ENCODE data around the gene KCTD10.

KCTD10 gene

DNA sequence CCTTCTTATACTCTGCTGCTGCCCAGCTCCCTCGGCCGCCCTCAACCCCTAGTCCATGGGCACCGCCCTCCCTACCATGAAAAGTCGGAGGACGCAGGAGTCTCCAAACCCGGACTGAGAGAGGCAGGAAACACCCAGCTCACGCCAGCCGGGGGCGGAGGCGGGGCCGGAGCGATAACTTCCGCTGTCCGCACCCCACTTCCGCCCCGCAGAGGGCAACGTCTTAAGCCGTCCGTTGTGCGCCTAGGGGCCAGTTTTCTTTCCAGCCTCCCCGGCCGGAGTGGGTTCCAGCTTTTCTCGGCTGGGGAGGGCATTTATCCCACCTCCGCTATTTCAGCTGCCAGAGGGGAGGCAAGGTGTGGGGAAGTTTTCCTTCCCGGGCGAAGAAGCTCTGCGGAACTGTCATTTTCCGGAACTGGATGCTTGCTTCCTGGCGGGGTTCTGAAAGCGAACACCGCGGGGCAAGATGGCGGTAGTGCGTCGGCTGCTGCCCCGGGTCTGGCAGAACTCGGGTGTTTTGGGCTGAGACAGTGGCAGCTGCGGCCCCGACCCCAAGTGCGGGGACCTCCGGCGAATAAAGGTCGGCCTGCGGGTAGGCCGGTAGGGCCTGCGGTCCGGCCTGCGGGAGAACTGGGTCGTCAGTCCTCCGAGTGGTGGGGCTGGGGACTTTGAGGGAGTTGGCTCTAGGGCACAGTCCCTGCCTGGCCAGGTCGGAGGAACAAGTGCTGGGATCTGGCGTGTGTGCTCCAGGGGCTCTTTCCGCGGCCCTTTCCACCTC, at the start of gene KCTD10, which contains the start of gene UBE3B:
TSS of gene KCTD10 (minus strand) at position 116 of the 778 bp plus-strand sequence. CDS start at position 78, 38 bp downstream.
TSS of gene UBE3B (plus strand) at position 450 of the 778 bp plus-strand sequence. CDS start 5,918 bp downstream, outside the sequence.
- DNase-seq (ENCODE audit: low read depth in 1 of 2, low spot score in 1 of 2): peak; percentile 93 to 95
- in situ Hi-C loops (cut with HindIII; ENCODE audit: low pct_unique_long_range_greater_than_20kb, low sequenced_read_pairs): no loop called here
- no peak for TF ChIP-seq JUND (IDR thresholded peaks at IDR 0.05; ENCODE audit: low read depth)

- DNase-seq (ENCODE audit: low read depth in 1 of 2, low spot score in 1 of 2): no peak
- in situ Hi-C loops (cut with HindIII; ENCODE audit: low pct_unique_long_range_greater_than_20kb, low sequenced_read_pairs): no loop called here
- TF ChIP-seq JUND (IDR thresholded peaks at IDR 0.05; ENCODE audit: low read depth): no peak
Observed at GRCh38 chr12:109525279-109525585, 48.1 kb upstream of the KCTD10 start.

DNA sequence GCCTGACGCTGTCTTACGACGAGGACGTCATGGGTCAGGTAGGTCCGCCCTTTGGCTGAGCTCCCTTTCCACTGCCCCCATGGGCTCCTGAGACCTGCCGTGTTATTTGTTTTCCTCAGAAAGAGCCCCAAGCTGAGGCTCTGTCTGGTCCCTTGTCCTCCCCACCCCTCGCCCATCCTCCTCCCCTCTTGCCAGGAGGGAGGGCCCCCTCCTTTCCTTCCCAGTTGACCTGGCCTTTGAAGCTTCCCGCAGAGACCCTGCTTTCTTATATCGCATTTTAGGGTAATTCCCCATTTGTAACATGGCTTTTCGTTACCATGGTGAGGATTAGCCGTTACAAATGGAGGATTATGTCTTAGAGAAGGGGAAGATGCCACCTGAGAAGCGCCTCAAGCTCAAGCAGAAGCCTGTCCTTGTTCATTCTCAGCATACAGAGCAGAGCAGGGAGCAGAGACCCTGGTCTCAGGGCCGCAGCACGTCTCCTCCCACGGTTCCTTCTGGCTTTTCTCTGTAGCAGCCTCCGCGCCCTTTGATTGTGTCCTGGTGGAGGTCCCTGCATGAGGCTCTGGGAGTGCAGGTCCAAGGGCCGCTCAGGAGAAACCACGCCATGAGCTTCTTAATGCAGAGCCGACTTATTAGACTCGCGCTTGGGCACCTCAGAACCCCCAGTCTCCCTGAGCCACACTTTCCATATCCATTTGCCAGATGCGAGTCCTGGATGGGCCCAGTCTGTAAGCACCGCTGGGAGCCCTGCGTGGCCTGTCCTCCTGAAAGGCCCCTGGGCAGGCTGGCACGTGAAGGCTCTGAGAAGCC, 47.6 kb upstream of the KCTD10 start:
- DNase-seq (ENCODE audit: low read depth in 1 of 2, low spot score in 1 of 2): no peak
- no peak for TF ChIP-seq JUND (IDR thresholded peaks at IDR 0.05; ENCODE audit: low read depth)
- in situ Hi-C loops (cut with HindIII; ENCODE audit: low pct_unique_long_range_greater_than_20kb, low sequenced_read_pairs): no loop called here

- in situ Hi-C loops (cut with HindIII; ENCODE audit: low pct_unique_long_range_greater_than_20kb, low sequenced_read_pairs): no loop called here
- TF ChIP-seq JUND (IDR thresholded peaks at IDR 0.05; ENCODE audit: low read depth): no peak
- no peak for DNase-seq (ENCODE audit: low read depth in 1 of 2, low spot score in 1 of 2)
Observed at GRCh38 chr12:109523504-109523903, 46.4 kb upstream of the KCTD10 start.

- no peak for DNase-seq (ENCODE audit: low read depth in 1 of 2, low spot score in 1 of 2)
- TF ChIP-seq JUND (IDR thresholded peaks at IDR 0.05; ENCODE audit: low read depth): no peak
- in situ Hi-C loops (cut with HindIII; ENCODE audit: low pct_unique_long_range_greater_than_20kb, low sequenced_read_pairs): no loop called here
Observed at GRCh38 chr12:109523071-109523470, 46.0 kb upstream of the KCTD10 start.

- DNase-seq (ENCODE audit: low read depth in 1 of 2, low spot score in 1 of 2): no peak
- in situ Hi-C loops (cut with HindIII; ENCODE audit: low pct_unique_long_range_greater_than_20kb, low sequenced_read_pairs): no loop called here
- no peak for TF ChIP-seq JUND (IDR thresholded peaks at IDR 0.05; ENCODE audit: low read depth)
Observed at GRCh38 chr12:109521831-109522230, 44.7 kb upstream of the KCTD10 start.

GRCh38 chr12:109519787-109520186, 42.7 kb upstream of the KCTD10 start:
- DNase-seq (ENCODE audit: low read depth in 1 of 2, low spot score in 1 of 2): no peak
- in situ Hi-C loops (cut with HindIII; ENCODE audit: low pct_unique_long_range_greater_than_20kb, low sequenced_read_pairs): no loop called here
- TF ChIP-seq JUND (IDR thresholded peaks at IDR 0.05; ENCODE audit: low read depth): no peak

DNA sequence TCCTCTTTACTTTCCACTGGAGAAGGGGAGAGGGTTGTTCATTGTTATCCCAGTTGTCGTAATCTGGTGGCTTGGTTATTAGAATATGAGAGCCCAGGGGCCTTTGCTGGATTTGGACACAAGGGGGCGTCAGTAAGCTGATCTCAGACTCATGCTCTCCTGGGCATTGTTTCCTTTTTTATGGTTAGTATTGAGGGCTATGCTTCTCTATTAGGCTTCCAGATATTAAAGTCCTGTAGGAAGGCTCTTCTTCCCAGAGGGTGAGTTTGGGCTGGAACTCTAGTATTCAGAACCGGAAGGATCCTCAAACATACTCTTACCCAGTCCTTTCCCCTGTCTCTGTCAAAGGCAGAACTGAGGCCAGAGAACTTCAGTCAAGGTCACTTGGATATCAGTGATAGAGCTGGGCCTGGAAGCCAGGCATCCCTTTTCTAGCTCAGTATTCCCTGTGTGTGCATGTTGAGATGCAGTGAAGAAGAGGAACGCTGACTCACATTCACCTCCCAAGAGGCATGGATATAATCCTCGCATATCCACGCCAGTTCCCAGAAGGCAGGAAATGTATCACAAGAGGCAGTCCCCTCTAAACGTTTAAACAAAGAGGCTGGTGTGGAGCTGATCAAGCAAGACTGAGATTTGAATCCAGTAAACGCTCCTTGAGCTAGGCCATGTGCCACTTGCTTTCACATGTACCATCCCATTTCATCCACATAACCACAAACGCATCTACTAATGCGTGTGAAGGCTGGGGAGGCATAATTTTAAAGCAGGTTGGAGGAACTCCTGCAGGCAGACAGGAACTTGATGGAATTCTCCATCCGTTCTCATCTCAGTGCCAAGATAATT, 41.9 kb upstream of the KCTD10 start:
- no peak for TF ChIP-seq JUND (IDR thresholded peaks at IDR 0.05; ENCODE audit: low read depth)
- in situ Hi-C loops (cut with HindIII; ENCODE audit: low pct_unique_long_range_greater_than_20kb, low sequenced_read_pairs): no loop called here
- DNase-seq (ENCODE audit: low read depth in 1 of 2, low spot score in 1 of 2): peak; percentile 67 to 77

GRCh38 chr12:109517619-109518018, 40.5 kb upstream of the KCTD10 start:
- no peak for DNase-seq (ENCODE audit: low read depth in 1 of 2, low spot score in 1 of 2)
- TF ChIP-seq JUND (IDR thresholded peaks at IDR 0.05; ENCODE audit: low read depth): no peak
- in situ Hi-C loops (cut with HindIII; ENCODE audit: low pct_unique_long_range_greater_than_20kb, low sequenced_read_pairs): no loop called here

- DNase-seq (ENCODE audit: low read depth in 1 of 2, low spot score in 1 of 2): no peak
- TF ChIP-seq JUND (IDR thresholded peaks at IDR 0.05; ENCODE audit: low read depth): no peak
- in situ Hi-C loops (cut with HindIII; ENCODE audit: low pct_unique_long_range_greater_than_20kb, low sequenced_read_pairs): no loop called here
Observed at GRCh38 chr12:109513977-109514376, 36.9 kb upstream of the KCTD10 start.

GRCh38 chr12:109513051-109513450, 36.0 kb upstream of the KCTD10 start:
- DNase-seq (ENCODE audit: low read depth in 1 of 2, low spot score in 1 of 2): no peak
- in situ Hi-C loops (cut with HindIII; ENCODE audit: low pct_unique_long_range_greater_than_20kb, low sequenced_read_pairs): no loop called here
- no peak for TF ChIP-seq JUND (IDR thresholded peaks at IDR 0.05; ENCODE audit: low read depth)

- no peak for DNase-seq (ENCODE audit: low read depth in 1 of 2, low spot score in 1 of 2)
- in situ Hi-C loops (cut with HindIII; ENCODE audit: low pct_unique_long_range_greater_than_20kb, low sequenced_read_pairs): no loop called here
- no peak for TF ChIP-seq JUND (IDR thresholded peaks at IDR 0.05; ENCODE audit: low read depth)
Observed at GRCh38 chr12:109512608-109513007, 35.5 kb upstream of the KCTD10 start.
